H9 (cell line): ENCODE results near the gene ZNF628. TPM values are rescaled to one million over a fixed set of nuclear protein-coding genes. Genes with fewer than 3 reads are reported as not detected.

Experiments used
- DNase-seq: peaks from one replicate; pipeline ENCODE4 v3.0.0-alpha.2; 2017
- H2AFZ ChIP-seq: one replicate; pipeline ENCODE4 v1.6.1; 2013; ENCODE audit warnings: mild to moderate bottlenecking, low read length, control low read depth, moderate library complexity
- H2AK5ac ChIP-seq: 2 replicates; pipeline ENCODE4 v1.6.1; 2013; ENCODE audit warnings: low read length, control low read depth, mixed read lengths; ENCODE audit not compliant: insufficient read length
- H2BK120ac ChIP-seq: one replicate; pipeline ENCODE4 v1.6.1; 2013; ENCODE audit warnings: low read depth, mild to moderate bottlenecking, low read length, control low read depth, inconsistent platforms; ENCODE audit not compliant: poor library complexity, severe bottlenecking
- H2BK12ac ChIP-seq: 2 replicates; pipeline ENCODE4 v1.6.1; 2013; ENCODE audit warnings: low read length, control low read depth, mixed read lengths, low read depth; ENCODE audit not compliant: insufficient read length
- H2BK15ac ChIP-seq: 2 replicates; pipeline ENCODE4 v1.6.1; 2013; ENCODE audit warnings: low read depth, low read length, control low read depth
- H2BK20ac ChIP-seq: one replicate; pipeline ENCODE4 v1.6.1; 2013; ENCODE audit warnings: low read depth, mild to moderate bottlenecking, low read length, control low read depth, inconsistent platforms; ENCODE audit not compliant: poor library complexity, severe bottlenecking
- H2BK5ac ChIP-seq: 2 replicates; pipeline ENCODE4 v1.6.1; 2013; ENCODE audit warnings: low read length, control low read depth, mixed read lengths; ENCODE audit not compliant: insufficient read length
- H3K14ac ChIP-seq: 2 replicates; pipeline ENCODE4 v1.6.1; 2013; ENCODE audit warnings: low read length, control low read depth; ENCODE audit not compliant: insufficient read depth
- H3K18ac ChIP-seq: 2 replicates; pipeline ENCODE4 v1.6.1; 2013; ENCODE audit warnings: low read depth, mild to moderate bottlenecking, mixed read lengths, low read length, control low read depth; ENCODE audit not compliant: insufficient read length
- H3K23ac ChIP-seq: 2 replicates; pipeline ENCODE4 v1.6.1; 2013; ENCODE audit warnings: low read length, control low read depth, mixed read lengths, low read depth; ENCODE audit not compliant: insufficient read length
- H3K23me2 ChIP-seq: 2 replicates; pipeline ENCODE4 v1.6.1; 2013; ENCODE audit warnings: low read depth, mild to moderate bottlenecking, mixed read lengths, low read length, control low read depth; ENCODE audit not compliant: insufficient read length, poor library complexity, severe bottlenecking
- H3K27ac ChIP-seq: 2 replicates; pipeline ENCODE4 v1.5.1; 2013; ENCODE audit warnings: low read length, control low read depth, mixed read lengths, low read depth; ENCODE audit not compliant: insufficient read length
- H3K27me3 ChIP-seq: 2 replicates; pipeline ENCODE4 v1.6.1; 2013; ENCODE audit warnings: low read length, control low read depth, inconsistent platforms; ENCODE audit not compliant: insufficient read depth
- H3K4ac ChIP-seq: 2 replicates; pipeline ENCODE4 v1.6.1; 2013; ENCODE audit warnings: low read depth, mild to moderate bottlenecking, control low read depth, inconsistent platforms, low read length, moderate library complexity
- H3K4me1 ChIP-seq: 2 replicates; pipeline ENCODE4 v1.6.1; 2013; ENCODE audit warnings: low read length, control low read depth, inconsistent platforms; ENCODE audit not compliant: insufficient read depth
- H3K4me2 ChIP-seq: 2 replicates; pipeline ENCODE4 v1.6.1; 2013; ENCODE audit warnings: low read length, control low read depth, mixed read lengths; ENCODE audit not compliant: insufficient read length, insufficient read depth
- H3K56ac ChIP-seq: 2 replicates; pipeline ENCODE4 v1.6.1; 2013; ENCODE audit warnings: low read depth, mild to moderate bottlenecking, mixed read lengths, low read length, control low read depth; ENCODE audit not compliant: insufficient read length
- H3K79me1 ChIP-seq: 2 replicates; pipeline ENCODE4 v1.6.1; 2013; ENCODE audit warnings: low read depth, mild to moderate bottlenecking, moderate library complexity, low read length, control low read depth, inconsistent platforms; ENCODE audit not compliant: insufficient read depth, poor library complexity, severe bottlenecking
- H3K79me2 ChIP-seq: 2 replicates; pipeline ENCODE4 v1.6.1; 2013; ENCODE audit warnings: low read length, control low read depth, inconsistent platforms; ENCODE audit not compliant: insufficient read depth
- H3K9ac ChIP-seq: 2 replicates; pipeline ENCODE4 v1.6.1; 2013; ENCODE audit warnings: low read length, control low read depth, mixed read lengths; ENCODE audit not compliant: insufficient read length; ENCODE audit errors: extremely low read depth
- H3K9me3 ChIP-seq: one replicate; pipeline ENCODE4 v1.6.1; 2013; ENCODE audit warnings: low read depth, low read length, inconsistent platforms; ENCODE audit not compliant: control insufficient read depth
- H3T11ph ChIP-seq: one replicate; pipeline ENCODE4 v1.6.1; 2013; ENCODE audit warnings: mild to moderate bottlenecking, low read length, control low read depth, inconsistent platforms
- H4K20me1 ChIP-seq: one replicate; pipeline ENCODE4 v1.6.1; 2013; ENCODE audit not compliant: control insufficient read depth, insufficient read length, insufficient read depth
- H4K5ac ChIP-seq: 2 replicates; pipeline ENCODE4 v1.6.1; 2013; ENCODE audit warnings: low read depth, mild to moderate bottlenecking, mixed read lengths, low read length, control low read depth; ENCODE audit not compliant: insufficient read length
- H4K8ac ChIP-seq: replicated peaks from 2 replicates; pipeline ENCODE4 v1.6.1; 2013; ENCODE audit warnings: low read length, control low read depth, mixed read lengths, low read depth; ENCODE audit not compliant: insufficient read length
- H4K91ac ChIP-seq: 2 replicates; pipeline ENCODE4 v1.6.1; 2013; ENCODE audit warnings: low read depth, mild to moderate bottlenecking, moderate library complexity, mixed read lengths, low read length, control low read depth; ENCODE audit not compliant: insufficient read length
- H3K27ac Mint-ChIP-seq, 3 experiments: 2 replicates in 2 of 3; 3 replicates in 1 of 3; pipeline ENCODE4 v1.8.0; 2020 to 2021; ENCODE audit warnings: mixed read lengths in 3 of 3, mild to moderate bottlenecking in 1 of 3, moderate library complexity in 1 of 3
- H3K27me3 Mint-ChIP-seq: 2 replicates; pipeline ENCODE4 v1.8.0; 2021; ENCODE audit warnings: low read depth, mild to moderate bottlenecking, moderate library complexity, mixed read lengths
- H3K36me3 Mint-ChIP-seq, 3 experiments: 2 replicates in 2 of 3; 3 replicates in 1 of 3; pipeline ENCODE4 v1.8.0; 2020 to 2021; ENCODE audit warnings: low read depth in 3 of 3, mixed read lengths in 3 of 3; ENCODE audit not compliant: insufficient read depth in 1 of 3
- H3K4me1 Mint-ChIP-seq, 2 experiments: 2 replicates each; pipeline ENCODE4 v1.8.0; 2020; ENCODE audit warnings: mixed read lengths in 2 of 2
- H3K4me3 Mint-ChIP-seq, 2 experiments: 2 replicates in 1 of 2; 3 replicates in 1 of 2; pipeline ENCODE4 v1.8.0; 2020 to 2021; ENCODE audit warnings: mild to moderate bottlenecking in 2 of 2, mixed read lengths in 2 of 2, moderate library complexity in 1 of 2
- H3K9me3 Mint-ChIP-seq, 2 experiments: 2 replicates in 1 of 2; 3 replicates in 1 of 2; pipeline ENCODE4 v1.8.0; 2020; ENCODE audit warnings: mild to moderate bottlenecking in 2 of 2, mixed read lengths in 2 of 2, moderate library complexity in 1 of 2
- CTCF ChIP-seq: fragments of 200-600 bp; sonication (generic); conservative IDR thresholded peaks from 3 replicates; pipeline ENCODE4 v1.8.0; 2021; ENCODE audit warnings: antibody characterized with exemption, mild to moderate bottlenecking
- WGBS: extraction: QIAGEN DNeasy Blood & Tissue Kit; methylation state at CpG from one replicate; pipeline ENCODE4 v1.1.7; 2013; ENCODE audit warnings: missing lambda C conversion rate, low lambda C conversion rate, mixed read lengths; ENCODE audit not compliant: insufficient read length; ENCODE audit errors: extremely low coverage; 5-methylcytosine and 5-hydroxymethylcytosine counted together
- total RNA-seq: library from RNA; stranded (reverse); gene quantifications from 2 replicates; pipeline ENCODE4 v1.2.1, GENCODE V29; 2021

The ZNF628 gene
- total RNA-seq, 1 experiment from 2014 or later = 16.6 TPM

- H3K27ac ChIP-seq = no peak overlapping the region
- H2BK5ac ChIP-seq = no peak overlapping the region
- 0 out of 2 replicates have a peak, but pooled peaks cover 2% of the 10 kb centered on the region for H3K4me1 ChIP-seq
- no peak overlapping the region for H2BK120ac ChIP-seq
- no peak overlapping the region for H4K5ac ChIP-seq
- H2BK12ac ChIP-seq = no peak overlapping the region
- DNase-seq = peak; percentile 46
- peaks cover 21% of the 10 kb centered on the region for H3K23me2 ChIP-seq
- no peak overlapping the region for H3K14ac ChIP-seq
- Mint-ChIP-seq H3K36me3 (no peaks in the 10 kb centered on the region; a peak in 1 of 7 replicates), H3K4me1 (peaks cover 13 to 31% of the 10 kb centered on the region in 2 experiments), H3K27ac (no peak overlapping the region), H3K27me3 (peaks cover 52% of the 10 kb centered on the region), H3K4me3 (peak overlapping the region; percentile 50 to 75), H3K9me3 (peaks cover 0 to 5% of the 10 kb centered on the region in 2 experiments; a peak in 3 of 5 replicates)
- H3K79me2 ChIP-seq = no peaks in the 10 kb centered on the region
- peak overlapping the region; percentile 69 for H3K4me2 ChIP-seq
- H2BK20ac ChIP-seq = no peak overlapping the region
- H3K4ac ChIP-seq = no peak overlapping the region
- H3K79me1 ChIP-seq = no peaks in the 10 kb centered on the region
- H4K8ac ChIP-seq = no peak overlapping the region
- H3K9me3 ChIP-seq = no peaks in the 10 kb centered on the region
- peaks cover 30% of the 10 kb centered on the region for H3K27me3 ChIP-seq
- no peak overlapping the region for H3K23ac ChIP-seq
- H4K91ac ChIP-seq = no peak overlapping the region
- no peak for TF ChIP-seq CTCF
- H3K18ac ChIP-seq = no peak overlapping the region
- H4K20me1 ChIP-seq = no peaks in the 10 kb centered on the region
- no peak overlapping the region for H2AFZ ChIP-seq
- H3K56ac ChIP-seq = no peak overlapping the region
- H2AK5ac ChIP-seq = no peak overlapping the region
- H3K9ac ChIP-seq = no peak overlapping the region
- no peak overlapping the region for H3T11ph ChIP-seq
- WGBS = no CpG with 5 or more reads among the region's 21 CpGs
- H2BK15ac ChIP-seq = no peak overlapping the region
Measured at GRCh38 chr19:55441319-55441691, 35.1 kb upstream of the ZNF628 start.
